Measurements from ENCODE around the gene CEP85. TPM values are rescaled to one million over a fixed set of nuclear protein-coding genes. Genes with fewer than 3 reads are reported as not detected.

Gene CEP85
- polyA plus RNA-seq, 3 donors: 8.2 to 32.5 (median 10.9) TPM

GRCh38 chr1:26263212-26263611 lies 29.2 kb downstream of the CEP85 start:
- WGBS (ENCODE audit: insufficient coverage): 91% methylated on average over 5 of the region's 5 CpGs
- Mint-ChIP-seq H3K4me3 (no peak overlapping the region), H3K36me3 (peaks cover 53 to 80% of the 10 kb centered on the region in 2 donors)

GRCh38 chr1:26265405-26265804 lies 31.4 kb downstream of the CEP85 start:
- no peak overlapping the region for H3K4me3 ChIP-seq (replicated peaks in 1 of 3; ENCODE audit: low read depth in 2 of 3, low read length in 3 of 3)
- no peak for TF ChIP-seq CTCF (IDR thresholded peaks at IDR 0.05)
- no peak overlapping the region for H3K27ac Mint-ChIP-seq
- no peaks in the 10 kb centered on the region for H3K27me3 ChIP-seq (ENCODE audit: control insufficient read depth in 2 of 2, insufficient read depth in 2 of 2, low read length in 2 of 2)
- peaks cover 31 to 87% of the 10 kb centered on the region in 2 donors for H3K36me3 ChIP-seq (replicated peaks in 1 of 2; ENCODE audit: control insufficient read depth in 1 of 2, insufficient read depth in 2 of 2, low read length in 2 of 2)
- no peaks in the 10 kb centered on the region for H3K79me2 ChIP-seq (ENCODE audit: insufficient read depth, low read length)
- H3K9me3 ChIP-seq (replicated peaks in 1 of 2; ENCODE audit: control insufficient read depth in 1 of 2, insufficient read depth in 1 of 2, low read length in 2 of 2): peaks cover 17 to 18% of the 10 kb centered on the region in 2 donors
- peaks cover 70 to 94% of the 10 kb centered on the region in 2 donors for H3K36me3 Mint-ChIP-seq
- DNase-seq: no peak
- no peaks in the 10 kb centered on the region for H4K20me1 ChIP-seq (ENCODE audit: insufficient read depth, low read length)
- H3K9ac ChIP-seq (ENCODE audit: insufficient read depth, low read length, poor library complexity, severe bottlenecking): no peak overlapping the region
- peaks cover 3% of the 10 kb centered on the region for H3K4me1 Mint-ChIP-seq
- no CpG with 5 or more reads among the region's 1 CpG for WGBS (ENCODE audit: insufficient coverage)
- H2AFZ ChIP-seq (ENCODE audit: insufficient read depth, low read depth, low read length, poor library complexity, severe bottlenecking): no peak overlapping the region
- H3K4me3 Mint-ChIP-seq: no peak overlapping the region
- H3K9me3 Mint-ChIP-seq: peaks cover 17 to 25% (median 20%) of the 10 kb centered on the region in 7 donors
- peaks cover 0 to 2% (median 0%) of the 10 kb centered on the region in 3 donors for H3K27me3 Mint-ChIP-seq (ENCODE audit: low read depth in 3 of 3)
- no peak overlapping the region for H3K4me2 ChIP-seq (replicated peaks; ENCODE audit: extremely low read depth, low read length, poor library complexity, severe bottlenecking)
- peaks cover 4 to 6% of the 10 kb centered on the region in 2 donors for H3K4me1 ChIP-seq (ENCODE audit: control insufficient read depth in 1 of 2, insufficient read depth in 2 of 2, low read length in 2 of 2)
- no peak overlapping the region for H3K27ac ChIP-seq (ENCODE audit: low read depth in 1 of 2, low read length in 2 of 2)
- intact Hi-C loops (cut with micrococcal nuclease): no loop called here

More at GRCh38 chr1:26263212-26263611, 29.2 kb downstream of the CEP85 start:
- Histone ChIP-seq H3K36me3 (replicated peaks in 1 of 2; ENCODE audit: control insufficient read depth in 1 of 2, insufficient read depth in 2 of 2, low read length in 2 of 2) (peaks cover 16 to 69% of the 10 kb centered on the region in 2 donors), H3K4me3 (replicated peaks in 1 of 3; ENCODE audit: low read depth in 2 of 3, low read length in 3 of 3) (no peak overlapping the region), H3K27ac (ENCODE audit: low read depth in 1 of 2, low read length in 2 of 2) (no peak overlapping the region), H3K27me3 (ENCODE audit: control insufficient read depth in 2 of 2, insufficient read depth in 2 of 2, low read length in 2 of 2) (no peaks in the 10 kb centered on the region), H4K20me1 (ENCODE audit: insufficient read depth, low read length) (no peaks in the 10 kb centered on the region), H3K9me3 (replicated peaks in 1 of 2; ENCODE audit: control insufficient read depth in 1 of 2, insufficient read depth in 1 of 2, low read length in 2 of 2) (peaks cover 3 to 6% of the 10 kb centered on the region in 2 donors), H2AFZ (ENCODE audit: insufficient read depth, low read depth, low read length, poor library complexity, severe bottlenecking) (no peak overlapping the region), H3K4me1 (ENCODE audit: control insufficient read depth in 1 of 2, insufficient read depth in 2 of 2, low read length in 2 of 2) (peaks cover 26 to 28% of the 10 kb centered on the region in 2 donors), H3K9ac (ENCODE audit: insufficient read depth, low read length, poor library complexity, severe bottlenecking) (no peak overlapping the region), H3K79me2 (ENCODE audit: insufficient read depth, low read length) (no peaks in the 10 kb centered on the region), H3K4me2 (replicated peaks; ENCODE audit: extremely low read depth, low read length, poor library complexity, severe bottlenecking) (no peak overlapping the region)
- no peak for TF ChIP-seq CTCF (IDR thresholded peaks at IDR 0.05)
- Mint-ChIP-seq H3K27ac (no peak overlapping the region), H3K9me3 (peaks cover 3 to 7% (median 4%) of the 10 kb centered on the region in 7 donors), H3K4me1 (peaks cover 23% of the 10 kb centered on the region), H3K27me3 (ENCODE audit: low read depth in 3 of 3) (peaks cover 0 to 2% (median 0%) of the 10 kb centered on the region in 3 donors)
- no peak for DNase-seq
- intact Hi-C loops (cut with micrococcal nuclease): no loop called here

Data from CD14-positive monocyte (primary cell).